HG02610 (cell line): ENCODE results near the gene HORMAD2.
"Not testable (repeated sequence)": the region's sequence is repeated elsewhere in the genome, so short reads cannot be mapped to it uniquely, and the experiment has no call there.

ENCODE experiments used
- ATAC-seq: cut with Tn5 transposase; IDR thresholded peaks from one replicate; pipeline ENCODE4 v1.9.1; 2021; ENCODE audit warnings: mild to moderate bottlenecking, moderate library complexity; ENCODE audit not compliant: unreplicated experiment

HORMAD2 gene

GRCh38 chr22:30205281-30206115 lies 125.2 kb downstream of the HORMAD2 start:
- ATAC-seq = no peak

- no peak for ATAC-seq
Measured at GRCh38 chr22:30206944-30207343, 126.7 kb downstream of the HORMAD2 start.

- no peak for ATAC-seq
Measured at GRCh38 chr22:30208631-30209603, 128.7 kb downstream of the HORMAD2 start.

GRCh38 chr22:30209642-30210041 lies 129.4 kb downstream of the HORMAD2 start:
- ATAC-seq = no peak

GRCh38 chr22:30210235-30210909 lies 130.1 kb downstream of the HORMAD2 start:
- ATAC-seq = no peak

GRCh38 chr22:30211124-30211820 lies 131.0 kb downstream of the HORMAD2 start:
- no peak for ATAC-seq

- ATAC-seq = no peak
Measured at GRCh38 chr22:30212363-30212995, 132.2 kb downstream of the HORMAD2 start.

GRCh38 chr22:30212996-30213441 lies 132.8 kb downstream of the HORMAD2 start:
- ATAC-seq = no peak

GRCh38 chr22:30214703-30215407 lies 134.6 kb downstream of the HORMAD2 start:
- ATAC-seq = no peak

- not testable (repeated sequence) for ATAC-seq
Measured at GRCh38 chr22:30216272-30216671, 136.0 kb downstream of the HORMAD2 start.

GRCh38 chr22:30216710-30217109 lies 136.4 kb downstream of the HORMAD2 start:
- no peak for ATAC-seq

GRCh38 chr22:30217698-30218560 lies 137.7 kb downstream of the HORMAD2 start:
- ATAC-seq = no peak

- ATAC-seq = no peak
Measured at GRCh38 chr22:30219049-30219654, 138.9 kb downstream of the HORMAD2 start.

GRCh38 chr22:30219668-30220278 lies 139.5 kb downstream of the HORMAD2 start:
- ATAC-seq = no peak

- ATAC-seq = no peak
Measured at GRCh38 chr22:30220338-30221012, 140.2 kb downstream of the HORMAD2 start.

GRCh38 chr22:30221121-30221992 lies 141.1 kb downstream of the HORMAD2 start:
- ATAC-seq = no peak
